ENCODE results near the gene NASP. TPM values are rescaled to one million over a fixed set of nuclear protein-coding genes. Genes with fewer than 3 reads are reported as not detected.

The NASP gene
- total RNA-seq = 12.8 and 20.9 TPM in 2 replicates

GRCh38 chr1:45583666-45584350, at the start of gene NASP:
Gene NASP (plus strand): TSS chr1:45584041. CDS start chr1:45584147, 106 bp downstream.

GRCh38 chr1:45550401-45551351, 33.2 kb upstream of the NASP start, which contains the start of gene AKR1A1:
Gene AKR1A1 (plus strand): TSS chr1:45550826. CDS start chr1:45561795, 10,969 bp downstream.

GRCh38 chr1:45623972-45624371, 40.1 kb downstream of the NASP start, which contains the start of gene CCDC17:
Gene CCDC17 (minus strand): TSS chr1:45624054. CDS start chr1:45623909, 145 bp downstream.

Other genes starting within 250 kb of the NASP start
- gene TOE1, start 243.9 kb upstream of the NASP start, total RNA-seq = 1.9 and 5.1 TPM in 2 replicates
- 7.2 and 19.2 TPM in 2 replicates for gene MUTYH, start 243.6 kb upstream of the NASP start, total RNA-seq
- 2.4 and 2.8 TPM in 2 replicates for gene TESK2, start 92.9 kb upstream of the NASP start, total RNA-seq
- 0.24 and 0.43 TPM in 2 replicates for gene CCDC163, start 84.0 kb upstream of the NASP start, total RNA-seq
- 1.7 and 1.9 TPM in 2 replicates for gene MMACHC, start 83.7 kb upstream of the NASP start, total RNA-seq
- gene PRDX1, start 62.2 kb upstream of the NASP start, total RNA-seq = 526 and 540 TPM in 2 replicates
- 82.3 and 137 TPM in 2 replicates for gene AKR1A1, start 33.2 kb upstream of the NASP start, total RNA-seq
- 0.64 and 1.2 TPM in 2 replicates for gene CCDC17, start 40.0 kb downstream of the NASP start, total RNA-seq
- gene GPBP1L1, start 102.5 kb downstream of the NASP start, total RNA-seq = 122 and 177 TPM in 2 replicates
- gene TMEM69, start 104.1 kb downstream of the NASP start, total RNA-seq = 16.0 and 18.1 TPM in 2 replicates
- 5.8 and 11.5 TPM in 2 replicates for gene IPP, start 166.6 kb downstream of the NASP start, total RNA-seq
- gene MAST2, start 219.6 kb downstream of the NASP start, total RNA-seq = 12.5 and 12.6 TPM in 2 replicates